Eye (tissue), 1 donor: ENCODE results near the gene PLXNC1.

Experiments
- DNase-seq: peaks from one replicate; pipeline ENCODE4 v3.0.0-alpha.2; 2015

Gene PLXNC1

DNA sequence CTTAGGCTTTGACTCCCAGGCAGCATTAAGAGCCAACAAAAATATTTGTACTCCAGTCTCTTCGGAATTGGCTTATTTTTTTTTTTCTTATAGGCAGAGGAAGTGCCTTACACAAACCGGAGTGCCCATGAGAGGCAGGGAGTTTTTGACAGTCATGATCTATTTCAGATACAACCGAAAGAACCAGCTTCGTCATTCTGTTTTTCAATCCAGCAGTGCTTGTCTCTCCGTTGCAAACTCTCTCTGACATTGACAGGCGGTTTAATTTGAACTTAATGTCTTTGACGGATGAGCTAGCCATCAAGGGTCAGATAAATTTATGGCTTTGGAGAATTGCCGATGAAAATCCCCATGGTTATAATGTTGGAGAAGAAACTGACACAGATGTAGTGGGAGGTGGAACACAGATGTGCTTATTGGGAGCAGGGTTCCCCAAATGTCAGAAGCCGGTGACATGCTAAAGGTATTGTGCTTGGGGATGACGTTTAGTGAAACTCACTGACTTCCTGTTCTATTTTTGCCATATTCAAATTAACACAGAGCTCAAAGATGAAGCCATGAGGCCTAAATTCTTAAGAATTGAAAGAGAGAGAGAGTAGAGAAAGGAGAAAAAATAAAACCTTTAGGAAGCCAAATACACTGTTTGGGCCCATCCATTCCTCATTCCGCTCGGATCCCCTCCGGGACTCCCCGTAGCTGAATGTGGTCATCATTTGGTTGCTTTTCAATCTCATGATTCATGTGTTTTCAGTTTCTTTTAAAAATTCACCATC lies 59.7 kb downstream of the PLXNC1 start:
- DNase-seq: peak; percentile 23

DNA sequence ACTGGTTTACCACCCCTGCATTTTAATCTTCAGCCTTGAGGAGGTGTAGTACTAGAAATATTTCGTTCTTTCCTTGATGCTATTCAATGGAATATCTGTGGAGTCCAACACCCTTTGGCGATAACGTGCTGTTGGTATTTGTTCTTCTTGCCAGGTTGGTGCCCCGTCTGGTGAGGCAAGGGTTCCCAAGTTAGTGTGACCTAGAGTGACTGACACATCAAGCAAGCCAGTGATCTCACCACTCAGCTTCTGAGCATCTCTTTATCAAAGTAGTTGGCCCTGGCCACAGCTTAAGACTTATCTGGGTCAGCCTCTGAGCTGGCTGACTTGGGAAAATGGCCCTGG lies 60.2 kb downstream of the PLXNC1 start:
- no peak for DNase-seq

DNA sequence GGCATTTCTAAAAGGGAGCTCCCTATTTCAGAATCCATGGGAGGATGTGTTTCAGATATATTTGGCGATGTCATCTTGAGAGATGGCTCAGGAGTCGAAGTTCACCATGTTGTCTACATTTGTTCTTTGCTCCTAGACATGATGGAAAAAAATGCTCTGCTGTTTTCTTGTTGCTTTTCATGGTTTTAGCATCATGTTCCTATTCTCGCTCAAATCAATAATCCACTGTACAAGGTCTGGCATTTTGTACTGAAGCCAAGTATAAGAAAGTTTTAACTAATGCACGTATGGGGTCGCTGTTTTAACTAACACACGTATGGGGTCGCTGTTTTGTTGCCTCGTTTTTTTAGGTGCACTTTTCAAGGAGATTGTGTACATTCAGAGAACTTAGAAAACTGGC lies 60.9 kb downstream of the PLXNC1 start:
- DNase-seq: no peak

DNA sequence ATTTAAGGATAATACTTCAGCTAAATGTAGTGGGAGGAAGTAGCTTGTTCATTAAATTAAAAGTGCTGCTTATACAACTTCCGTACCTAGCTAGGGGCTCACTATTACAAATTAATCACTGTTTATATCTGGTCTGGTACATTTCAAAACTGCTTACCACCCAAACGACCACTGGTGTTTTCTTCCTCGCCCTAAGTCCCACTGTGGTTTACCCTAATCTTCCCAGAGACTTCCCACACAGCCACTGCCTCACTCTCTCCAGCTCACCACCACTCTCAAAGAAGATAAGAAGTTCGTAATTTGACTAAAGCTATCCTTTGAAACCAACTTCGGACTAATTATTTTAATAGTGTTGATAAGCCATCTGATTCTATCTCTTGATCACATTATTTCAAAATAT lies 62.6 kb downstream of the PLXNC1 start:
- no peak for DNase-seq

DNA sequence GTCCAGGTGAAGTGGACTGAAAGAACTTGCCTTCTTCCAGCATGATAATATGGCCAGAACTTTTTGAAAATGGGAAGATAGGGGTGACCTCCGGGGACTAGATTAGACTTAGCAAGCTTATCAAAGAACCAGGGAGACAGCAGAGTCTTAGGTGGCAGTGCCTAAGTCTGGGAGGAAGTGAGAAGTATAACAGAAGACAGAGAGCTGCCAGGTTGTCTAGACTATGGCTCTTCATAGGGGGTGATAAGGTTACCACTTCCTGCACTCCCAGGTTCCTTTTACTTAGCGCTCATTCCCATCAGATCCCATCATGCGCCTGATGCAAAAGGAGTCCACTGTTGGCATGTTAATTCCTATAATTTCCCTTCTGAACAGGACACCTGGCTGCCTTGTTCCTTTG lies 69.9 kb downstream of the PLXNC1 start:
- DNase-seq: no peak

DNA sequence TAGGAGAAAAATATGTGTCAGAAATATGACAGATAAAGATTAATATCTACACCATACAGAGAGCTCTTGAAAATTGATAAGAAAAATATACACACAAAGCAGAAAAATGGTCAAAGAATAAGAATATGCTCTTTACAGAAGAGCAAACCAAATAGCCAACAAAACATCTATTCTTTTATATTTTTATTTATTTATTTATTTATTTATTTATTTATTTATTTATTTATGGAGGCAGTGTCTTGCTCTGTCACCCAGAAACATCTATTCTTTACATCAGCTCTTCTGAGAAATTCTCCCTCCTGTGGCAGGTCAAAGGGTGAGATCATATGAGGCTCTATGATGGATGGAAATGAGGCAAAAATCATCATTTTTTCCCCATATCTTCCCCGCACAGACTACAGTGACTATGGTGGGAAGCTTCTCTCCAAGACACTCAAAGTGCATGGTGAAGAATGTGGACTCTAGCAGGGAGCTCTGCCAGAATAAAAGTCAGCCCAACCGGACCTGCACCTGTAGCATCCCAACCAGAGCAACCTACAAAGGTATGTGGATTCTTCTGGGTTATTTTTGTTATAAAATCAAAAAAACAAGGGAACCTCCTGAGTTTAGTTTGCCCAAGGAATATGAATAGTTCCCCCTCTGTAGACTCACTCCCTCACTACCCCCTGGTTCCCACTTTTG lies 71.4 kb downstream of the PLXNC1 start:
- DNase-seq: no peak

DNA sequence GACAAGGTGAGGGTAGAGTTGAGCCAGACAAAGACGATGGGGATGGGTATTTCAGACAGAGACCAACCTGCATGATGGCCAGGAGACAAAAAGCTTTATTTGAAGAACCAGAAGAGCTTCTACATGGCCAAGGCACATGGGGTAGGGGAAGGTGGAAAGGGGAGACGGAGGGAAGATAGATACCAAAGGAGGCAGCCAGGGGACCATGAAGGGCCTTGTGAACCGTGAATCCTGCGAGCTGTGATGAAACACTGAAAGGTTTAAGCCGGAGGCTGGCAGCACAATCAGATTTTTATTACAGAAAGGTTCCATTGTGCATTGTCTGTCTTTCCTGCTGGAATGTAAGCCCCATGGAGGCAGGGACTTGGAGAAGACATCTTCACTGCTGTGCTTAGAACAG lies 72.4 kb downstream of the PLXNC1 start:
- DNase-seq: no peak

DNA sequence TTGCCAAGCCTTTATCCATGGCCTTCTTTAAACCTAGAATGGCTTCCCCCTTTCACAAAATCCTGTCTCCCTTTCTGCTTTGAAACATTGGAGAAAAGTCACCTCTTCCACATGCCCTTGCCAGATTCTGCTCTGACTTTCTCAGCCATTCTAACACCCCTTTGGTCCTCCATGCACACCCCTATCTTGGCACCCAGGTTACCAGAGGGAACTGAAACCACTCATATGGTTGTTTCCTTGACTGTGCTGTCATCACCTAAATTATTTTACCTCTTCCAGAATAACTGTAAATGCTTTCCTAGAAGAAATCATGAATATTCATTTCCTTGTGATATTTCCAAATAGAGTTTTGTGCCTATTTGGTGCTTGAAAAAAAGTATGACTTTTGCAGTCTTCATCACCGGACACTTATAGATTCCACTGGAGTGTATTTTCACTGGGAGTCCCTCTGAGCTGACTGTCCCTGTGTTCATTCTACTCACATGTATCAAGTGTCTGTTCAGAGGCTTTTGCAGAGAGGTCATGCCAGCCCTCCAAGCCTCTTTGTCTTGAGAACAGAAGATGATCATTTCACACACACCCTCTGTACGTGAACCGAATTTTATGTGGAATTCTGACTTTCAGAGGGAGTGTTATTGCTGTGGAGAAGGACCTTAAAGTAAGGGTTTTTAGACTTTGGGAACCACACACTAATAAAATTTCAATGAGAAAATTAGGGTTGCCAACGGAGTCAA lies 74.1 kb downstream of the PLXNC1 start:
- DNase-seq: no peak

DNA sequence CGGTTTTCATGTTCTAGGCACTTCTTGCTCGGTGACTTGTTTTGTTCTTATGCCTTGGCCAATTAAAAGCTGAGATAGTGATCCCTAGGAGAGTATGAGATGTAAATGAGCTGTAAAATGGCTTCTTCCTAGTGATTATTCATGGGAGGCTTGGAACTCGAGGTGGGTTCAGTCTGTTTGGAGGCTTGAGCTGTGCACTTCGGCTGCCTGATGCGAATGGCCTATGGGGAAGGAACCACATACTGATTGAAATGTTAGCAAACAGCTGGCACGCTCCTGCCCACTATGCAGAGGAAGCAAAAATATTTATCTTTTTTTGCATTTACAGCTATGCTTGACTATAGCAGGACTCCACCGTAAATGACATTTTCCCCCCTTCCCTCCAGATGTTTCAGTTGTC lies 75.5 kb downstream of the PLXNC1 start:
- DNase-seq: no peak

DNA sequence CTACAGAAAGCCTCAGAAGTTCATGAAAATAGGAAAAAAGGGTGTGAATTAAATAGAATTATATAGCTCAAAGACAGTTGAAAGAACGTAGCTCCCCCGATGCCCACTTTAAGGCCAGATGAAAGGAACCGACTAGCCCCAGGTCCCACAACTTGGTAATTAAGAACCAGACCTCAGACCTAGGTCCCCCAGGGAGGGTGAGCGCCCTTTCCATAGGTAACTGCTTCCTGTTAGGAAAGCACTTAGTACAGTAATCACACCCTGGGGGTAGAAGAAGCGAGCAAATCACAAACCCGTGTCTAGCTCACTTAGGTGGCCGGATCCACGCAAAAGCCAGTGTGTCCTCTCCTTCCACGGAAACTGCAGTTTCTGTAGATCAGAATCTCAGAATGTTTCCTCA lies 77.1 kb downstream of the PLXNC1 start:
- no peak for DNase-seq

DNA sequence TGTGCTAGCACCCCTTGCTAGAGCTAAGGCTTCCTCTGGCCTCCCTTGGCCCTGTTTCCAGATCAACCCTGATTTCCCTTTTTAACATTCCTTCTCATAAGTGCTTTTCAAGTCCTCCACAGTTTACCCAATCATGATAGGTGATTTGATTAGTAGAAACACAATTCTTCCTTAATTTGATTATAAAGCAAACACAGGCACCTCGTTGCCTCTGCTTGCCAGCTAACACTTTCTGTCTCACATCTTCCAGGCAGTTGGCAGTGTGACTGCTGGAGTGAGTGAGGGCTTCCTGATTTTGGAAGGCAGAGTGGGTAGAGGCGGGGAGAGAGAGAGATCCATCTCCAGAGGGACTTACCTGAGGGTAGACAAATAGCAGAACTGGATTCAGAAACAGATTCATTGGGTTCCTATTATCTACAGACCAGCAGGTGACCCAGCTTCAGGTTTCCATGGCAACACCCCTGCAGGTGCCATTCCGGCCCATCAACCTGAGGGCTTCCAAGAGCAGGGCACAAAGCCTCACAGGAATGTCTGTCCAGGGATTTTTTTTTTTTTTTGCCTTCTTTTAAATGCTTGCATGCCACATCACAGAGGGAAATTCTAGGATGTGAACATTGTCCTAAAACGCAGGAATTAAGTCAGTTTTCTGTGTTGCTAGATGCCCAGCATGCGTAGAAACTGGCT lies 77.7 kb downstream of the PLXNC1 start:
- DNase-seq: no peak

DNA sequence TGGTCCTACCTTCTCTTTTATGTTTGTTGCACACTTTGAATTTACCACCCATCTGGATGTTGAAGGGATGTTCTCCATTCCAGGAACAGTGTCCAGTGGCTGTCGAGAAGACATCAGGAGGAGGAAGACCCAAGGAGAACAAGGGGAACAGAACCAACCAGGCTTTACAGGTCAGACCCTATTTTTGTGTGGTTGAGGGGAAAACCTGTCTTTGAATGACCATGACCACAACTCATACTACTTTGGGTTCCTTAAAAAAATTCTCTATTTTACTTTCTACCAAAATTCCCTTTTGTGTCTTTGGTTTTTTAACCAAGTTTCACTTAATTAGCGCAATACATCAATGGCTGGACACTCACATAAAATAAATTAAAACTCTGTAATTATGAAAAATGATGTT lies 78.7 kb downstream of the PLXNC1 start:
- DNase-seq: no peak

DNA sequence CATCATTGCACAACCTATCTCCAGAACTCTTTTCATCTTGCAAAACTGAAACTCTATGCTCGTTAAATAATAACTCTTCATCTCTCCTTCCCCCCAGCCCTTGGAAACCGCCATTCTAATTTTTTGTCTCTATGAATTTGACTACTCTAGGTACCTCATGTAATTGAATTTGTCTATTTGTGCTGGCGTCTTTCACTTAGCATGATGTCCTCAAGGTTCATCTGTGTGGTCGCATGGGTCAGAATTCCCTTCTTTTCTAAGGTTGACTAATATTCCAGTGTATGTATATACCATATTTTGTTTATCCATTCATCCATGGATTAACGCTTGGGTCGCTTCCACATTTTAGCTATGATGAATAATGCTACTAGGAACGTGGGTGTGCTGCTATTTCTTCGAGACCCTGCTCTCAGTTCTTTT lies 80.1 kb downstream of the PLXNC1 start:
- no peak for DNase-seq

DNA sequence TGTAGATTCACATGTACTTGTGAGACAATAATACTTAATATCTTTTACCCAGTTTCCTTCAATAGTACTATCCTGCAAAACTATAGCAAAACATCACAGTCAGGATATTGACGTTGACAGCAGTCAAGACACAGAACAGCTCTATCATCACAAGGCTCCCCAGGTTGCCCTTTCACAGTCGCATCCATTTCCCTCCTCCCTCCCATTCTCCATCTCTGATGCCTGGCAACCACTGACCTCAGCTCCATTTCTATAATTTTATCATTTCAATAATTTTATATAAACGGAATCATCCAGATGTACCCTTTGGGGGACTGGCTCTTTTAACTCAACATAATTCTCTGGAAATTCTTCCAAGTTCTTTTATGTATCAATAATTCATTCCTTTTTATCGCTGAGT lies 81.5 kb downstream of the PLXNC1 start:
- DNase-seq: no peak

DNA sequence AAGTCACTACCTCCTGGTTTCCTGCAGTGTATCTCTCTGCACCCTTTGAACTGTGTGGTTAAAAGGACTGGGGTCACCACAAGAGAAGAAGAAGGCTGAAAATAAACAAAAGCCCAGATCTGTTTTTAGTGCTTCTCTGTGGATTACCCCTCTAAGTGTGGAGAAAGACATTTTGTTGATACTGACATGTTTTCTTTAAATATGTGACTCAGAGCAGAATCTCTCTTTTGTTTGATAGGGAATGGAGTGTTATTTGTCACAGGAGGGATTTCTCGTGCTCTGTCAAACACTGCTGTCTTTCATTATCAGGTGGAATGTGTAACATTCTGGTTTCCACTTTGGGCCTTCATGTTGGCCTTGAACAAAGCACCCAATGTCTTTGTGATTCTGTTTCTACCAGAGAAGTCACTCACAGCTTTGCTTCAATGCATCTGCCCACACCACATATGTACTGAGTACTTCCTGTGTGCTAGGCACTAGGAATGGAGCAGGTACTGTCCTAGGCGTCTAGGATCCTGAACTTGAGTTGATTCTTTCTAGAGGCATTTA lies 82.1 kb downstream of the PLXNC1 start:
- peak; percentile 40 for DNase-seq

DNA sequence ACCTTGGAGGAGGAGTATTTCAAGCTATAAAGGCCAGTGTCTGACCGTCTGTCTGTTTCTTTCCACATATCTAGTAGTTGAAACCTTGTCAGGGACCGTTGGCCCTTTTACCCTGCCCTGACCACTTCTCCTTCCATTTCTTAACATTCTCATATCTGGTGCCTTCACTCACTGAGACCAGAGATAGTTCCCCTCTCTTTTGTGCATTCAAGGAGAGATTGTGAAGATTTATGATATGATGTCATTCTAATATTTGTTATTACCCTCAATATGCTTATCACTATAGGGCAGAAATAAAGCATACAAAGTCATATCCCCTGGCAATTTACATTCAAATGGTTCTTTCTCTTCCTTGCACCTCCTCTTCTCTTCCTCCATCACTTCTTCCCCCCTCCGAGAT lies 83.3 kb downstream of the PLXNC1 start:
- no peak for DNase-seq

DNA sequence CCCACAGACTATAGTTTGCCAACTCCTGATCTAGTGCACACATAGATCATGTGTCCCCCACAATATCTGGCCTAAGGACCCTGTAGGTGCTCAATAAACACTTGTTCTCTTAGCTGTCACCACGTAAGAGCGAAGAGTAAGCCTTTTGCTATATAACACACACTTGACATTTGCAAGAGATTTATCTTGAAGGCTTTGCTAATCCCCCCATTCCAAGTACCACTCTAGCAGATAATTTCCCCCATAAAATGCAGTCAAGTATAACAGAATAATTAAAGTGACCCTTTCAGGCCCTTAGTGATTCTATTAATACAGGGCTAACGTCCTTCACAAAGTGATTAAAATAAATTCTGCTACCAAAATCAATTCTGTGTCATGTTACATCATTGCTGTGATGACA lies 87.5 kb downstream of the PLXNC1 start:
- DNase-seq: no peak

DNA sequence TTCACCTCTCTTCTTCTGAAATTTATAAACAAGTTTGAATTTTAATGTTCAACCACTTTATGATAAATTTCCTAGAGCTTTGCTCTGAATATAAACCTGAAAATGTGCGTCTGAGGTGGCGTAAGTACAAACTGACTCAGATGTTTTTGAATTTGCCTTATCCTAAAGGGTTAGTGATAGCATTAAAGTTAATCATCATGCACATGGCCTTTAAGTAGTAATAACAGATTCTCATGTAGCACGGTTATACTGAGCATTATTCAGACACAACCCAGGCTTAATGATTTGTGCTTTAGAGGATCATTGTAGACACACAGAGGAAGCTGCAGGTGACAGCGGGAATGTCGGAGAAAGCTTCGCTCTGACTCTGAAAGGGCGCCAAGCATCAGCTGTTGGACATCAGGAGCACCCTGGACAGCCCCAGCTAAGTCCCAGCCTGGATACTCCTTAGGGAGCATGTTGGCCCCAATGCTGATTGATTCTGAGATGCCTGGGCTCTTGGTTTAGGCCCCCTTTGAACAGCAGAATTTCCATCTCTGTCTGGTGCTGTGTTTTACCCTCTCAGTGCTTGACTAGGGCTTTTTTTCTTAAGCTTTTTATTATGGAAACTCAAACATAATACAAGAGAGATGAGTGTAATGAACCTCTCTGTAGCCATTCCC lies 91.1 kb downstream of the PLXNC1 start:
- DNase-seq: no peak

DNA sequence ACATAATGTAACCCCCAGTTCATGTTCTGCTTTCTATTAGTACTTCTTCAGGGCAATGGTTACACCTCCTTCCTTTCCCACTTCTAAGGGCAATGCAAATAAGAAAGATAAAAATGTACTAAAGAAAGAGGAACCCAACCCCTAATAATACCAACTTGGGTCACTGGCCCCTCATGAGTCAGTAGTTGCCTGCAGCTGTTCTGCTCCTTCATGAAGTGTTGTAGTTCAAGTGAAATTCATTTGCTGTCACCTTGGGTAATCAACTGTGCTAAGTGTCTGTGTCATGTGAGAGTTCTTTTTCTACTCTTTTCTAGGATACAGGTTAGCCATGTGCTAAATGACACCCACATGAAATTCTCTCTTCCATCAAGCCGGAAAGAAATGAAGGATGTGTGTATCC lies 91.8 kb downstream of the PLXNC1 start:
- DNase-seq: no peak

DNA sequence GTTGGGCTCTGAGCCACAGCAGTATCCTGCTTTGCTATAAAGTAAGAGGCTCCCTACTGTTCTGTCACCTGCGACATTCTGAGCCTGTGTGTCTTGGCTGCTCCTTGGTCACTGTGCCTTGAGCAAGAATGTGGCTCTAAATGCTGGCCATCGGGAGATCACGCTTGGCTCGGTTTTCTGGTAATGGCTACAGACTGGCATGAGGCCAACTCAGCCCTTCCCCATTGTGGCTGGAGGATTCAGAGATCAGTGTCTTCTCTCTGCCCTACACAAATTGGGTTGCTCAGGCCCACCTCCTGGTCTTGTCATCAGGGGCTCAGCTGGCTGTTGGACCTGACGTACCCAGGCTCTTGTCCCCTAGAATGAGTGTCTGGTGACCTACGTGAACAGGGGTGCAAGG lies 94.5 kb downstream of the PLXNC1 start:
- DNase-seq: peak; percentile 43

DNA sequence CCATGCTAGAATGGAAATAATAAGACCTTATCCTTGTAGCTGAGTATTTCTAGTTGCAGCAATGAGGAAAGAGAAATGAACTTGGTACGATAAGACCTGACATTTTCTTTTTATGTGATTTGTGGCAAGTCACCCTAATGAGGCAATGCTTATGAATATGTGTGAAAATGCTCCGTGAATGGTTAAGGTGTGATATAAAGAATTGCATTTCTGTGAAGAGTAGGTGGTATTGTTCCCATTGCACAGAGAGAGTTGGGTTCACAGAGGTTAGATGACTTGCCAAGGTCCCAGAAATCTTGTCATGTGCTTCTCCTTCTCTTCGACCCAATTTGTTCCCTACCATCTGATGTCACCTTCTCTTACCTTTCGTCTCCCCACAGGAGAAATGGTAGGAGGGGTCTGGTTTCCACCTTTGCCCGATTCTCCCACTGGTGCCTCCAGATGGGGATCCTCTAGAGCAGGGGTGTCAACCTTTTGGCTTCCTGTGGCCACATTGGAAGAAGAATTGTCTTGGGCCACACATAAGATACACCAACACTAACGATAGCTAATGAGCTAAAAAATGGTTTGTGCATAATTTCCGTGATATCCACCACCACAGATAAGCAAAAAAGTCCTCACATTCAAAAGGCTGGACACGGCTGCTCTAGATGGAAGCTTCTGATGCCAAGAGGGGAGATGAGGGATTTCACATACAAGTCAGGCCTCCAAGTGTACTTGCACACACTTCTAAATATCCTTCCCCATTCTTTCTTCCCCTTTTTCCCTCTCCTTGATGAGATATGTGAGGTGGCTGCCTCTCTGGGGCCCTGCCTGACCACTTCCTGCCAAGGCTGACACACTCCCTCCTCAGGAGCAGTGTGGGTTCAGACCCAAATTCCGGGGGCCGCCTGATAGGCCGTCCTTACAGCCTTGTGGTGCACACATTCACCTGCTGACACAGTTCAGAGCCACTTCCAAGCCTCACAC lies 96.1 kb downstream of the PLXNC1 start:
- DNase-seq: no peak
